Hepatocyte (in vitro differentiated cells): ENCODE results near the gene GRAP2. TPM values are rescaled to one million over a fixed set of nuclear protein-coding genes. Genes with fewer than 3 reads are reported as not detected.
"Not testable (repeated sequence)": the region's sequence is repeated elsewhere in the genome, so short reads cannot be mapped to it uniquely, and the experiment has no call there.

Experiments used
- DNase-seq: peaks from one replicate; pipeline ENCODE4 v3.0.0-alpha.2; 2016; ENCODE audit warnings: low spot score
- H2AFZ ChIP-seq: fragments of 200-600 bp; sonication (generic); 2 replicates; pipeline ENCODE4 v1.6.0; 2016; ENCODE audit warnings: antibody characterized with exemption, mild to moderate bottlenecking
- H3K27ac ChIP-seq: fragments of 200-600 bp; sonication (generic); 2 replicates; pipeline ENCODE4 v1.5.1; 2016; ENCODE audit warnings: mild to moderate bottlenecking
- H3K27me3 ChIP-seq: fragments of 200-600 bp; sonication (generic); 2 replicates; pipeline ENCODE4 v1.6.1; 2016
- H3K36me3 ChIP-seq: fragments of 200-600 bp; sonication (generic); replicated peaks from 2 replicates; pipeline ENCODE4 v1.5.1; 2016; ENCODE audit warnings: low read depth; ENCODE audit not compliant: insufficient read depth
- H3K4me1 ChIP-seq: fragments of 200-600 bp; sonication (generic); 2 replicates; pipeline ENCODE4 v1.5.1; 2016; ENCODE audit warnings: mild to moderate bottlenecking, moderate library complexity; ENCODE audit not compliant: insufficient read depth
- H3K4me2 ChIP-seq: fragments of 200-600 bp; sonication (generic); 2 replicates; pipeline ENCODE4 v1.6.0; 2016
- H3K4me3 ChIP-seq: fragments of 200-600 bp; sonication (generic); 2 replicates; pipeline ENCODE4 v1.5.1; 2016; ENCODE audit warnings: mild to moderate bottlenecking
- H3K79me2 ChIP-seq: fragments of 200-600 bp; sonication (generic); 2 replicates; pipeline ENCODE4 v1.6.0; 2017; ENCODE audit warnings: mild to moderate bottlenecking
- H3K9me2 ChIP-seq: fragments of 200-600 bp; sonication (generic); replicated peaks from 2 replicates; pipeline ENCODE4 v1.6.0; 2017; ENCODE audit warnings: mild to moderate bottlenecking; ENCODE audit not compliant: insufficient read depth
- H3K9me3 ChIP-seq: fragments of 200-600 bp; sonication (generic); 2 replicates; pipeline ENCODE4 v1.5.1; 2016; ENCODE audit warnings: low read depth, mild to moderate bottlenecking
- H4K20me1 ChIP-seq: fragments of 200-600 bp; sonication (generic); 2 replicates; pipeline ENCODE4 v1.6.0; 2016; ENCODE audit warnings: mild to moderate bottlenecking; ENCODE audit not compliant: insufficient read depth, poor library complexity, severe bottlenecking
- EZH2 ChIP-seq: fragments of 200-600 bp; sonication (generic); IDR thresholded peaks from 2 replicates; pipeline ENCODE4 v1.6.1; 2016; ENCODE audit warnings: antibody characterized with exemption, mild to moderate bottlenecking, borderline replicate concordance
- EZH2phosphoT487 ChIP-seq: fragments of 200-600 bp; sonication (generic); IDR thresholded peaks from one replicate; pipeline ENCODE4 v1.6.1; 2018; ENCODE audit warnings: antibody characterized with exemption, mild to moderate bottlenecking, low read depth, moderate library complexity; ENCODE audit not compliant: unreplicated experiment, severe bottlenecking
- WGBS: methylation state at CpG from one replicate; pipeline ENCODE4 v1.1.6; 2016; ENCODE audit warnings: low lambda C conversion rate; ENCODE audit errors: missing lambda C conversion rate; 5-methylcytosine and 5-hydroxymethylcytosine counted together
- polyA plus RNA-seq: library from polyadenylated mRNA; unstranded; fragments of >200 nt; fragmentation: Nextera tagmentation; extraction: Ambion mirVana; gene quantifications from 2 replicates; pipeline ENCODE4 v1.2.1, GENCODE V29; 2016
- total RNA-seq: library from RNA; depleted of rRNA; stranded (reverse); fragments of >200 nt; gene quantifications from 2 replicates; pipeline ENCODE4 v1.2.3, GENCODE V29; 2014
- TF ChIP-seq, protein P1 (sequence below): fragments of 200-600 bp; sonication (generic); IDR thresholded peaks from 2 replicates; pipeline ENCODE4 v1.5.1; 2016; ENCODE audit warnings: antibody characterized with exemption, mild to moderate bottlenecking; ENCODE audit not compliant: poor library complexity

Gene GRAP2
- total and polyA plus RNA-seq, 2 experiments from 2014 or later, result 0.51 TPM; not detected in 1

GRCh38 chr22:39871008-39871798 is 29.7 kb upstream of the GRAP2 start:
- 63% methylated on average over 5 of the region's 5 CpGs for WGBS
- no peaks in the 10 kb centered on the region for H3K27me3 ChIP-seq
- no peaks in the 10 kb centered on the region for H3K4me1 ChIP-seq
- no peak overlapping the region for H3K4me2 ChIP-seq
- no peak overlapping the region for H2AFZ ChIP-seq
- no peaks in the 10 kb centered on the region for H4K20me1 ChIP-seq
- no peaks in the 10 kb centered on the region for H3K9me2 ChIP-seq
- no peak overlapping the region for H3K27ac ChIP-seq
- H3K4me3 ChIP-seq, result no peak overlapping the region
- DNase-seq, result no peak
- H3K79me2 ChIP-seq, result no peaks in the 10 kb centered on the region
- TF ChIP-seq, protein P1, sequence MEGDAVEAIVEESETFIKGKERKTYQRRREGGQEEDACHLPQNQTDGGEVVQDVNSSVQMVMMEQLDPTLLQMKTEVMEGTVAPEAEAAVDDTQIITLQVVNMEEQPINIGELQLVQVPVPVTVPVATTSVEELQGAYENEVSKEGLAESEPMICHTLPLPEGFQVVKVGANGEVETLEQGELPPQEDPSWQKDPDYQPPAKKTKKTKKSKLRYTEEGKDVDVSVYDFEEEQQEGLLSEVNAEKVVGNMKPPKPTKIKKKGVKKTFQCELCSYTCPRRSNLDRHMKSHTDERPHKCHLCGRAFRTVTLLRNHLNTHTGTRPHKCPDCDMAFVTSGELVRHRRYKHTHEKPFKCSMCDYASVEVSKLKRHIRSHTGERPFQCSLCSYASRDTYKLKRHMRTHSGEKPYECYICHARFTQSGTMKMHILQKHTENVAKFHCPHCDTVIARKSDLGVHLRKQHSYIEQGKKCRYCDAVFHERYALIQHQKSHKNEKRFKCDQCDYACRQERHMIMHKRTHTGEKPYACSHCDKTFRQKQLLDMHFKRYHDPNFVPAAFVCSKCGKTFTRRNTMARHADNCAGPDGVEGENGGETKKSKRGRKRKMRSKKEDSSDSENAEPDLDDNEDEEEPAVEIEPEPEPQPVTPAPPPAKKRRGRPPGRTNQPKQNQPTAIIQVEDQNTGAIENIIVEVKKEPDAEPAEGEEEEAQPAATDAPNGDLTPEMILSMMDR, result no peak
- no peaks in the 10 kb centered on the region for H3K9me3 ChIP-seq
- no peaks in the 10 kb centered on the region for H3K36me3 ChIP-seq

GRCh38 chr22:39872548-39872947 is 28.3 kb upstream of the GRAP2 start:
- no peak overlapping the region for H3K4me2 ChIP-seq
- H3K36me3 ChIP-seq, result no peaks in the 10 kb centered on the region
- H2AFZ ChIP-seq, result no peak overlapping the region
- DNase-seq, result no peak
- H4K20me1 ChIP-seq, result no peaks in the 10 kb centered on the region
- H3K4me1 ChIP-seq, result no peaks in the 10 kb centered on the region
- TF ChIP-seq EZH2 (no peak), EZH2phosphoT487 (no peak)
- TF ChIP-seq, protein P1, result no peak
- H3K79me2 ChIP-seq, result no peaks in the 10 kb centered on the region
- no peak overlapping the region for H3K4me3 ChIP-seq
- H3K9me2 ChIP-seq, result no peaks in the 10 kb centered on the region
- 73% methylated on average over 1 of the region's 1 CpG for WGBS
- H3K9me3 ChIP-seq, result no peaks in the 10 kb centered on the region
- H3K27me3 ChIP-seq, result no peaks in the 10 kb centered on the region
- no peak overlapping the region for H3K27ac ChIP-seq

- H3K4me1 ChIP-seq, result no peaks in the 10 kb centered on the region
- H3K36me3 ChIP-seq, result no peaks in the 10 kb centered on the region
- H3K27me3 ChIP-seq, result no peaks in the 10 kb centered on the region
- no peak overlapping the region for H3K4me3 ChIP-seq
- H3K27ac ChIP-seq, result no peak overlapping the region
- no peaks in the 10 kb centered on the region for H3K9me2 ChIP-seq
- TF ChIP-seq, protein P1, result no peak
- TF ChIP-seq EZH2 (no peak), EZH2phosphoT487 (no peak)
- H3K9me3 ChIP-seq, result no peaks in the 10 kb centered on the region
- no peak overlapping the region for H2AFZ ChIP-seq
- no peaks in the 10 kb centered on the region for H4K20me1 ChIP-seq
- 75% methylated on average over 1 of the region's 1 CpG for WGBS
- H3K4me2 ChIP-seq, result no peak overlapping the region
- no peak for DNase-seq
- no peaks in the 10 kb centered on the region for H3K79me2 ChIP-seq
Observed at GRCh38 chr22:39873965-39874364, 26.9 kb upstream of the GRAP2 start.

- not testable (repeated sequence) for H3K79me2 ChIP-seq, H2AFZ ChIP-seq, H3K27ac ChIP-seq, DNase-seq, H3K4me3 ChIP-seq, H4K20me1 ChIP-seq, H3K9me2 ChIP-seq, H3K36me3 ChIP-seq, H3K4me2 ChIP-seq, H3K27me3 ChIP-seq, H3K9me3 ChIP-seq, H3K4me1 ChIP-seq
- 90% methylated on average over 41 of the region's 42 CpGs for WGBS
Observed at GRCh38 chr22:39875176-39875885, 25.6 kb upstream of the GRAP2 start.
